Mesenchymal stem cell (in vitro differentiated cells and primary cell): ENCODE results near the gene LAMA5.

Experiments used
- DNase-seq: peaks from one replicate; pipeline ENCODE4 v3.0.0-alpha.2; 2013
- H2AFZ ChIP-seq: one replicate; pipeline ENCODE4 v1.6.1; 2013; ENCODE audit warnings: low read depth, mild to moderate bottlenecking, control low read depth, inconsistent platforms, low read length, moderate library complexity
- H2AK5ac ChIP-seq: 2 replicates; pipeline ENCODE4 v1.6.1; 2013; ENCODE audit warnings: low read length, moderate library complexity, mild to moderate bottlenecking, inconsistent platforms; ENCODE audit not compliant: severe bottlenecking
- H2BK120ac ChIP-seq: one replicate; pipeline ENCODE4 v1.6.1; 2013; ENCODE audit warnings: low read depth, mild to moderate bottlenecking, inconsistent platforms, low read length, moderate library complexity
- H2BK12ac ChIP-seq, 2 experiments: one replicate each; pipeline ENCODE4 v1.6.1; 2013; ENCODE audit warnings: inconsistent platforms in 2 of 2, low read length in 2 of 2, mild to moderate bottlenecking in 2 of 2, moderate library complexity in 2 of 2, control low read depth in 1 of 2
- H2BK15ac ChIP-seq: one replicate; pipeline ENCODE4 v1.6.1; 2013; ENCODE audit warnings: mild to moderate bottlenecking, low read depth, inconsistent platforms; ENCODE audit not compliant: poor library complexity, severe bottlenecking
- H2BK5ac ChIP-seq: 2 replicates; pipeline ENCODE4 v1.6.1; 2013; ENCODE audit warnings: low read depth, mild to moderate bottlenecking, low read length, control low read depth, inconsistent platforms; ENCODE audit not compliant: poor library complexity, severe bottlenecking
- H3K14ac ChIP-seq, 2 experiments: one replicate each; pipeline ENCODE4 v1.6.1; 2013; ENCODE audit warnings: inconsistent platforms in 2 of 2, low read length in 2 of 2, control low read depth in 1 of 2, mild to moderate bottlenecking in 1 of 2, moderate library complexity in 1 of 2
- H3K18ac ChIP-seq, 2 experiments: one replicate each; pipeline ENCODE4 v1.6.1; 2013; ENCODE audit warnings: inconsistent platforms in 2 of 2, low read length in 2 of 2, control low read depth in 1 of 2, low read depth in 1 of 2, mild to moderate bottlenecking in 1 of 2
- H3K23ac ChIP-seq, 2 experiments: one replicate each; pipeline ENCODE4 v1.6.1; 2013; ENCODE audit warnings: inconsistent platforms in 2 of 2, low read length in 2 of 2, mild to moderate bottlenecking in 2 of 2, moderate library complexity in 2 of 2, control low read depth in 1 of 2
- H3K27ac ChIP-seq: 2 replicates; pipeline ENCODE4 v1.5.1; 2013; ENCODE audit warnings: mild to moderate bottlenecking, moderate library complexity, low read length, control low read depth, inconsistent platforms; ENCODE audit not compliant: poor library complexity, severe bottlenecking
- H3K27me3 ChIP-seq, 2 experiments: 2 replicates each; pipeline versions ENCODE4 v1.6.1 to v1.7.0; 2013; ENCODE audit warnings: low read length in 2 of 2, mild to moderate bottlenecking in 2 of 2, moderate library complexity in 2 of 2, control low read depth in 1 of 2, inconsistent platforms in 1 of 2; ENCODE audit not compliant: control insufficient read depth in 1 of 2, insufficient read depth in 1 of 2
- H3K36me3 ChIP-seq, 2 experiments: 2 replicates each; pipeline versions ENCODE4 v1.6.1 to v1.7.0; 2013; ENCODE audit warnings: low read length in 2 of 2, control low read depth in 1 of 2, inconsistent platforms in 1 of 2, low read depth in 1 of 2, mild to moderate bottlenecking in 1 of 2; ENCODE audit not compliant: insufficient read depth in 2 of 2, control insufficient read depth in 1 of 2
- H3K4ac ChIP-seq, 2 experiments: one replicate each; pipeline ENCODE4 v1.6.1; 2013; ENCODE audit warnings: inconsistent platforms in 2 of 2, low read length in 2 of 2, mild to moderate bottlenecking in 2 of 2, moderate library complexity in 2 of 2, control low read depth in 1 of 2, low read depth in 1 of 2
- H3K4me1 ChIP-seq: 2 replicates; pipeline ENCODE4 v1.6.1; 2013; ENCODE audit warnings: low read depth, low read length, control low read depth; ENCODE audit not compliant: control insufficient read depth, insufficient read depth
- H3K4me2 ChIP-seq: 2 replicates; pipeline ENCODE4 v1.6.1; 2013; ENCODE audit warnings: low read length, mild to moderate bottlenecking, inconsistent platforms; ENCODE audit not compliant: poor library complexity, severe bottlenecking
- H3K4me3 ChIP-seq, 2 experiments: 2 replicates each; pipeline versions ENCODE4 v1.5.1 to v1.7.0; 2013; ENCODE audit warnings: low read length in 2 of 2, mild to moderate bottlenecking in 2 of 2, control low read depth in 1 of 2, low read depth in 1 of 2; ENCODE audit not compliant: insufficient read depth in 1 of 2
- H3K79me1 ChIP-seq: replicated peaks from 2 replicates; pipeline ENCODE4 v1.6.1; 2013; ENCODE audit warnings: mild to moderate bottlenecking, control low read depth, low read length, inconsistent platforms; ENCODE audit not compliant: poor library complexity, severe bottlenecking
- H3K9ac ChIP-seq: 2 replicates; pipeline ENCODE4 v1.7.0; 2013; ENCODE audit warnings: mild to moderate bottlenecking, low read length, moderate library complexity
- H3K9me3 ChIP-seq: 2 replicates; pipeline ENCODE4 v1.7.0; 2013; ENCODE audit warnings: mild to moderate bottlenecking, low read length; ENCODE audit not compliant: control insufficient read depth
- H4K8ac ChIP-seq: one replicate; pipeline ENCODE4 v1.6.1; 2013; ENCODE audit warnings: inconsistent platforms, mild to moderate bottlenecking, low read length, moderate library complexity
- H4K91ac ChIP-seq: one replicate; pipeline ENCODE4 v1.6.1; 2013; ENCODE audit warnings: mild to moderate bottlenecking, low read length, inconsistent platforms
- WGBS: methylation state at CpG from one replicate; pipeline ENCODE4 v1.1.7; 2013; ENCODE audit warnings: mixed read lengths; 5-methylcytosine and 5-hydroxymethylcytosine counted together

The LAMA5 gene

GRCh38 chr20:62368392-62368975 lies 1.4 kb upstream of the LAMA5 start:
- H3K4me3 ChIP-seq: peak overlapping the region in 1 of 2 experiments; percentile 5
- peak overlapping the region; percentile 86 for H2AK5ac ChIP-seq
- peak overlapping the region; percentile 49 to 66 for H2BK12ac ChIP-seq
- H3K36me3 ChIP-seq: peaks cover 0 to 21% of the 10 kb centered on the region in 2 experiments
- no peak overlapping the region for H3K14ac ChIP-seq
- peaks cover 73% of the 10 kb centered on the region for H3K4me1 ChIP-seq
- H3K79me1 ChIP-seq: no peaks in the 10 kb centered on the region
- no peak overlapping the region for H2AFZ ChIP-seq
- H3K27ac ChIP-seq: peak overlapping the region; percentile 93
- WGBS: 7% methylated on average over 8 of the region's 15 CpGs
- peak overlapping the region; percentile 44 to 90 for H3K18ac ChIP-seq
- H2BK120ac ChIP-seq: peak overlapping the region; percentile 90
- H2BK15ac ChIP-seq: peak overlapping the region; percentile 97
- H4K8ac ChIP-seq: peak overlapping the region; percentile 54
- peaks cover 0 to 3% of the 10 kb centered on the region in 2 experiments for H3K27me3 ChIP-seq
- no peaks in the 10 kb centered on the region for H3K9me3 ChIP-seq
- peak overlapping the region; percentile 57 for H3K9ac ChIP-seq
- H3K23ac ChIP-seq: no peak overlapping the region
- peak overlapping the region; percentile 80 for H3K4me2 ChIP-seq
- peak overlapping the region; percentile 42 to 85 for H3K4ac ChIP-seq
- H2BK5ac ChIP-seq: peak overlapping the region; percentile 96
- H4K91ac ChIP-seq: peak overlapping the region; percentile 94
- DNase-seq: no peak

GRCh38 chr20:62367633-62368391 lies 700 bp upstream of the LAMA5 start:
- H2BK5ac ChIP-seq: peak overlapping the region; percentile 96
- peak overlapping the region; percentile 53 to 80 for H3K4me3 ChIP-seq
- no peak overlapping the region for H3K23ac ChIP-seq
- H3K9ac ChIP-seq: peak overlapping the region; percentile 8
- peak overlapping the region; percentile 49 to 66 for H2BK12ac ChIP-seq
- peak overlapping the region; percentile 93 for H3K27ac ChIP-seq
- H3K79me1 ChIP-seq: no peaks in the 10 kb centered on the region
- H3K4me2 ChIP-seq: peak overlapping the region; percentile 80
- peak overlapping the region; percentile 94 for H4K91ac ChIP-seq
- WGBS: 6% methylated on average over 37 of the region's 37 CpGs
- H3K4ac ChIP-seq: peak overlapping the region; percentile 42 to 77
- H2AK5ac ChIP-seq: peak overlapping the region; percentile 28
- peak overlapping the region; percentile 90 for H2BK120ac ChIP-seq
- H2AFZ ChIP-seq: no peak overlapping the region
- peaks cover 0 to 26% of the 10 kb centered on the region in 2 experiments for H3K36me3 ChIP-seq
- no peaks in the 10 kb centered on the region for H3K9me3 ChIP-seq
- H3K18ac ChIP-seq: peak overlapping the region; percentile 44 to 90
- no peak for DNase-seq
- peaks cover 0 to 3% of the 10 kb centered on the region in 2 experiments for H3K27me3 ChIP-seq
- H2BK15ac ChIP-seq: peak overlapping the region; percentile 97
- H3K4me1 ChIP-seq: peaks cover 80% of the 10 kb centered on the region
- peak overlapping the region in 1 of 2 experiments; percentile 2 for H3K14ac ChIP-seq
- H4K8ac ChIP-seq: peak overlapping the region; percentile 54

- Histone ChIP-seq H3K4me2 (peak overlapping the region; percentile 92), H3K79me1 (no peaks in the 10 kb centered on the region), H2AFZ (no peak overlapping the region), H3K4me3 (peak overlapping the region; percentile 79 to 80), H3K9ac (peak overlapping the region; percentile 63), H3K27me3 (peaks cover 0 to 3% of the 10 kb centered on the region in 2 experiments), H3K23ac (peak overlapping the region in 1 of 2 experiments; percentile 30), H2BK15ac (peak overlapping the region; percentile 36), H3K18ac (peak overlapping the region; percentile 55 to 84), H3K4me1 (peaks cover 81% of the 10 kb centered on the region), H2BK12ac (no peak overlapping the region), H3K27ac (peak overlapping the region; percentile 79), H4K8ac (peak overlapping the region; percentile 45), H2BK120ac (peak overlapping the region; percentile 87), H3K9me3 (no peaks in the 10 kb centered on the region), H2AK5ac (peak overlapping the region; percentile 3), H3K14ac (peak overlapping the region; percentile 9 to 63), H4K91ac (peak overlapping the region; percentile 70), H3K4ac (peak overlapping the region; percentile 60 to 63), H3K36me3 (peaks cover 0 to 39% of the 10 kb centered on the region in 2 experiments), H2BK5ac (peak overlapping the region; percentile 89)
- DNase-seq: no peak
- WGBS: 2% methylated on average over 58 of the region's 72 CpGs
Observed at GRCh38 chr20:62366370-62367135, 559 bp downstream of the LAMA5 start.
